Gastrocnemius medialis (tissue), 4 donors: ENCODE data around the gene CYP4F22. TPM values are rescaled to one million over a fixed set of nuclear protein-coding genes. Genes with fewer than 3 reads are reported as not detected.

ENCODE experiments used
- ATAC-seq, 2 donors: fragments of 150-250 bp; one replicate each; pipeline ENCODE4 v1.9.1; 2016
- DNase-seq, 2 donors: peaks; one replicate each; pipeline ENCODE4 v3.0.0-alpha.2; 2019
- H3K27ac ChIP-seq, 4 donors: fragments of 200-600 bp; sonication (generic); 1 replicate in 1 of 4; 2 replicates in 3 of 4; pipeline ENCODE4 v1.5.1; 2016 to 2018; ENCODE audit warnings: mild to moderate bottlenecking in 2 of 4, moderate library complexity in 1 of 4
- H3K27me3 ChIP-seq, 3 donors: fragments of 200-600 bp; sonication (generic) in 2 of 3; 1 replicate in 1 of 3; 2 replicates in 2 of 3; pipeline versions ENCODE4 v1.5.1 to v1.6.0; 2016 to 2019; ENCODE audit warnings: mild to moderate bottlenecking in 1 of 3, moderate library complexity in 1 of 3
- H3K36me3 ChIP-seq, 2 donors: fragments of 200-600 bp; sonication (generic) in 1 of 2; one replicate each; pipeline ENCODE4 v1.5.1; 2017 to 2018
- H3K4me1 ChIP-seq, 2 donors: fragments of 200-600 bp; sonication (generic) in 1 of 2; one replicate each; pipeline ENCODE4 v1.5.1; 2016 to 2017; ENCODE audit warnings: mild to moderate bottlenecking in 2 of 2
- H3K4me3 ChIP-seq, 4 donors: fragments of 200-600 bp; sonication (generic) in 3 of 4; 1 replicate in 1 of 4; 2 replicates in 3 of 4; pipeline ENCODE4 v1.5.1; 2016 to 2019; ENCODE audit warnings: mild to moderate bottlenecking in 2 of 4
- H3K9me3 ChIP-seq, 3 donors: fragments of 200-600 bp; sonication (generic) in 2 of 3; 1 replicate in 1 of 3; 2 replicates in 2 of 3; pipeline ENCODE4 v1.5.1; 2016 to 2019
- CTCF ChIP-seq, 5 experiments: fragments of 450-650 bp in 3 of 5; fragments of 200-600 bp in 2 of 5; sonication (generic) in 2 of 5; IDR thresholded peaks in 4 of 5; conservative IDR thresholded peaks in 1 of 5; 1 replicate in 4 of 5; 2 replicates in 1 of 5; pipeline ENCODE4 v1.5.1; 2016 to 2019; ENCODE audit warnings: antibody characterized with exemption in 5 of 5, mild to moderate bottlenecking in 3 of 5, moderate library complexity in 3 of 5
- POLR2A ChIP-seq, 2 donors: fragments of 450-650 bp; IDR thresholded peaks; one replicate each; pipeline ENCODE4 v1.6.1; 2017; ENCODE audit warnings: antibody characterized with exemption in 2 of 2, mild to moderate bottlenecking in 2 of 2, moderate library complexity in 2 of 2
- in situ Hi-C, 4 donors: fragments of 200-750 bp; cut with MboI; loops; one replicate each; pipeline versions ENCODE4 v1.15.0 to v1.8.0; 2017; ENCODE audit warnings: low sequenced_read_pairs in 4 of 4
- intact Hi-C: fragments of 100-400 bp; cut with DNase I; formaldehyde crosslinking; loops from one replicate; pipeline ENCODE4 v1.15.1; 2023; ENCODE audit warnings: low total_unique reads
- total RNA-seq, 4 donors: library from RNA; depleted of rRNA; stranded (reverse); fragments of >200 nt; gene quantifications; one replicate each; pipeline versions ENCODE4 v1.1.0 to v1.2.3, GENCODE V29; 2016

The CYP4F22 gene
- total RNA-seq, 4 donors from 2014 or later = 0.24 to 0.29 (median 0.25) TPM; not detected in 1

DNA sequence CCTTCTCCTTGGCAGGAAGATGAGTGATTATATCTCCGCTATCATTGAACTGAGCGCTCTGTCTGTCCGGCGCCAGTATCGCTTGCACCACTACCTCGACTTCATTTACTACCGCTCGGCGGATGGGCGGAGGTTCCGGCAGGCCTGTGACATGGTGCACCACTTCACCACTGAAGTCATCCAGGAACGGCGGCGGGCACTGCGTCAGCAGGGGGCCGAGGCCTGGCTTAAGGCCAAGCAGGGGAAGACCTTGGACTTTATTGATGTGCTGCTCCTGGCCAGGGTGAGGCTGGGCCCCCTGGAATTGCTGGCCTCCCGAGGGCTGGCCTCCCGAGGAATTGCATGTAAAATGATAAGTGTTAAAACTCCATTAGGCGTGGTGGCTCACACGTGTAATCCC lies 32.1 kb downstream of the CYP4F22 start:
- Histone ChIP-seq H3K27ac (no peak overlapping the region), H3K9me3 (no peaks in the 10 kb centered on the region), H3K36me3 (no peaks in the 10 kb centered on the region), H3K4me1 (no peaks in the 10 kb centered on the region), H3K4me3 (no peak overlapping the region), H3K27me3 (peaks cover 0 to 18% (median 0%) of the 10 kb centered on the region in 3 donors)
- intact Hi-C loops (no loop called here), in situ Hi-C loops (no loop called here)
- DNase-seq (no peak), ATAC-seq (no peak)
- TF ChIP-seq POLR2A (IDR thresholded peaks at IDR 0.05) = no peak
- TF ChIP-seq CTCF (IDR thresholded peaks at IDR 0.05 in 4 of 5, conservative IDR thresholded peaks at IDR 0.05 in 1 of 5) = no peak

DNA sequence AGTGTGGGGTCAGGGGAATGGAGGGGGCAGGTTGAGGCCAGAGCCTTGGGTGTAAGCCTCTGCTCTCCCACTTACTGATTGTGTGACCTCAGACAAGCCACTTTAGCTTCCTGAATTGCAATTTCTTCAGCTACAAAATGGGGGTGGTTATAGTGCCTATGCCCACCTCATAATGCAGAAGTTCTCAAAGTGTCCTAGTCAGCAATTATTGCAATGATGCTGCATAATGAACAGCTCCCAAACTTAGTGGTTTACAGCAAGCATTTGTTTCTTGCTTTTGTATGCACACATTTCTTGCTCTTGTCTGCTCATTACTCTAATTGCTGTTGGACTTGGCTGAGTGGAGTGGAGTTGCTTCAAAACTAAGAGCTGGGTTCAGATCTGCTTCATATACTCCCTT lies 36.0 kb downstream of the CYP4F22 start:
- no peaks in the 10 kb centered on the region for H3K27me3 ChIP-seq
- ATAC-seq (no peak), DNase-seq (no peak)
- no peaks in the 10 kb centered on the region for H3K4me1 ChIP-seq
- in situ Hi-C loops = no loop called here
- intact Hi-C loops = no loop called here
- no peak overlapping the region for H3K27ac ChIP-seq
- H3K4me3 ChIP-seq = no peak overlapping the region
- TF ChIP-seq CTCF (IDR thresholded peaks at IDR 0.05 in 4 of 5, conservative IDR thresholded peaks at IDR 0.05 in 1 of 5) = no peak
- TF ChIP-seq POLR2A (IDR thresholded peaks at IDR 0.05) = no peak
- H3K9me3 ChIP-seq = no peaks in the 10 kb centered on the region
- no peaks in the 10 kb centered on the region for H3K36me3 ChIP-seq

- Histone ChIP-seq H3K36me3 (no peaks in the 10 kb centered on the region), H3K4me3 (no peak overlapping the region), H3K27ac (no peak overlapping the region), H3K4me1 (no peaks in the 10 kb centered on the region), H3K27me3 (peaks cover 1 to 3% (median 2%) of the 10 kb centered on the region in 3 donors), H3K9me3 (no peaks in the 10 kb centered on the region)
- no peak for ATAC-seq
- DNase-seq = no peak
- no peak for TF ChIP-seq CTCF (IDR thresholded peaks at IDR 0.05 in 4 of 5, conservative IDR thresholded peaks at IDR 0.05 in 1 of 5)
- no peak for TF ChIP-seq POLR2A (IDR thresholded peaks at IDR 0.05)
- in situ Hi-C loops (no loop called here), intact Hi-C loops (no loop called here)
Observed at GRCh38 chr19:15544970-15545369, 36.6 kb downstream of the CYP4F22 start.

- H3K4me1 ChIP-seq = no peaks in the 10 kb centered on the region
- H3K27me3 ChIP-seq = peaks cover 19 to 24% (median 20%) of the 10 kb centered on the region in 3 donors
- TF ChIP-seq POLR2A (IDR thresholded peaks at IDR 0.05) = no peak
- no peak for TF ChIP-seq CTCF (IDR thresholded peaks at IDR 0.05 in 4 of 5, conservative IDR thresholded peaks at IDR 0.05 in 1 of 5)
- H3K4me3 ChIP-seq = no peak overlapping the region
- no peaks in the 10 kb centered on the region for H3K9me3 ChIP-seq
- no peak for DNase-seq
- no peak for ATAC-seq
- H3K27ac ChIP-seq = no peak overlapping the region
- in situ Hi-C loops = no loop called here
- intact Hi-C loops = no loop called here
- H3K36me3 ChIP-seq = no peaks in the 10 kb centered on the region
Observed at GRCh38 chr19:15548648-15549047, 40.3 kb downstream of the CYP4F22 start.

DNA sequence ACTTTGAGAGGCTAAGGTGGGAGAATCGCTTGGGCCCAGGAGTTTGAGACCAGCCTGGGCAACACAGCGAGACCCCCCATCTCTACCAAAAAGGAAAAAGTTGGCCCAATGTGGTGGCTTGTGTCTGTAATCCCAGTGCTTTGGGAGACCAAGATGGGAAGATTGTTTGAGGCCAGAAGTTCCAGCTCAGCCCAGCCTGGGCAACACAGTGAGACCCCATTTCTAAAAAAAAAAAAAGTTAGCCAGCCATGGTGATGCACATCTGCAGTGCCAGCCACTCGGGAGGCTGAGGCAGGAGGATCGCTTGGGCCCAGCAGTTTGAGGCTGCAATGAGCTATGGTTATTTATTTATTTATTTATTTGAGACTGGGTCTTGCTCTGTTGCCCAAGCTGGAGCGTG lies 41.3 kb downstream of the CYP4F22 start:
- DNase-seq = no peak
- Histone ChIP-seq H3K27me3 (peaks cover 24 to 25% (median 24%) of the 10 kb centered on the region in 3 donors), H3K36me3 (no peaks in the 10 kb centered on the region), H3K4me1 (no peaks in the 10 kb centered on the region), H3K27ac (no peak overlapping the region), H3K9me3 (no peaks in the 10 kb centered on the region), H3K4me3 (no peak overlapping the region)
- no peak for ATAC-seq
- in situ Hi-C loops = no loop called here
- TF ChIP-seq CTCF (IDR thresholded peaks at IDR 0.05 in 4 of 5, conservative IDR thresholded peaks at IDR 0.05 in 1 of 5) (no peak), POLR2A (IDR thresholded peaks at IDR 0.05) (no peak)
- intact Hi-C loops = no loop called here
